Ovary (tissue), 10 donors: Measurements from ENCODE around the gene TSEN34. TPM values are rescaled to one million over a fixed set of nuclear protein-coding genes. Genes with fewer than 3 reads are reported as not detected.
A peak's percentile ranks its signal among the peaks of the same experiment; 100 is the strongest.

Source experiments
- DNase-seq, 5 donors: peaks; one replicate each; pipeline ENCODE4 v3.0.0-alpha.2; 2019 to 2020
- H3K27ac ChIP-seq, 2 donors: fragments of 200-600 bp; one replicate each; pipeline versions ENCODE4 v1.5.1 to v1.8.0; 2019 to 2022
- H3K27me3 ChIP-seq: fragments of 200-600 bp; one replicate; pipeline ENCODE4 v1.8.0; 2022
- H3K36me3 ChIP-seq: fragments of 200-600 bp; sonication (generic); one replicate; pipeline ENCODE4 v1.5.1; 2019
- H3K4me1 ChIP-seq: one replicate; pipeline ENCODE4 v1.8.1; 2013; ENCODE audit warnings: mild to moderate bottlenecking, moderate library complexity; ENCODE audit not compliant: insufficient read depth
- H3K4me3 ChIP-seq: fragments of 200-600 bp; sonication (generic); one replicate; pipeline ENCODE4 v1.5.1; 2017
- H3K9me3 ChIP-seq, 2 donors: fragments of 200-600 bp in 1 of 2; sonication (generic) in 1 of 2; one replicate each; pipeline versions ENCODE4 v1.5.1 to v1.8.1; 2013 to 2019; ENCODE audit warnings: mild to moderate bottlenecking in 1 of 2, moderate library complexity in 1 of 2
- EP300 ChIP-seq: sonication (generic); formaldehyde crosslinking; IDR thresholded peaks from one replicate; pipeline ENCODE4 v1.6.1; 2017; ENCODE audit warnings: antibody characterized with exemption
- POLR2A ChIP-seq: fragments of 450-650 bp; IDR thresholded peaks from one replicate; pipeline ENCODE4 v1.6.1; 2017; ENCODE audit warnings: antibody characterized with exemption, mild to moderate bottlenecking, moderate library complexity
- WGBS, 3 donors: extraction: QIAGEN DNeasy Blood & Tissue Kit in 1 of 3; methylation state at CpG; one replicate each; pipeline versions ENCODE4 v1.1.5 to v1.1.7; 2013 to 2017; 5-methylcytosine and 5-hydroxymethylcytosine counted together
- intact Hi-C, 4 donors: fragments of 100-400 bp; cut with DNase I; formaldehyde crosslinking; loops; one replicate each; pipeline versions ENCODE4 v1.11.0 to v1.15.1; 2022 to 2023
- long read RNA-seq, 3 donors: library from polyadenylated mRNA in 2 of 3; unstranded in 2 of 3; transcript quantifications; one replicate each; pipeline ENCODE4 v2.0.0 and lab custom pipeline, GENCODE V29; 2021 to 2026
- polyA plus RNA-seq, 2 donors: library from polyadenylated mRNA; stranded (reverse); fragments of 200-250 nt in 1 of 2; fragments of 350-450 nt in 1 of 2; fragmentation: Illumina TruSeq in 1 of 2; extraction: RNeasy Lipid Tissue Mini Kit (QIAGEN cat#74804) in 1 of 2; gene quantifications; one replicate each; pipeline ENCODE4 v1.2.3, GENCODE V29; 2013 to 2014
- total RNA-seq, 7 donors: library from RNA; depleted of rRNA in 2 of 7; stranded (reverse); fragments of >200 nt in 2 of 7; fragmentation: NEBNext Ultra II Directional in 3 of 7; extraction: Animal tissue kit (Norgen Biotek cat#: 25700) in 3 of 7; gene quantifications; one replicate each; pipeline versions ENCODE4 v1.1.0 to v1.2.4, GENCODE V29; 2016 to 2023
- TF ChIP-seq, protein P1 (sequence below), 3 donors: fragments of 450-650 bp in 2 of 3; fragments of 200-600 bp in 1 of 3; IDR thresholded peaks; one replicate each; pipeline versions ENCODE4 v1.5.1 to v1.8.0; 2016 to 2022; ENCODE audit warnings: antibody characterized with exemption in 3 of 3, mild to moderate bottlenecking in 1 of 3
- donor health status: DM: no; HTN: no; CAD: no; lungs with moderate emphysema.
- donor health status: DM: no; HTN: no; CAD: no.
- donor health status: Bipolar disorder and iron deficiency.
- donor health status: DM: yes; HTN: yes; CAD: no.
- donor health status: DM: no; HTN: no; CAD: no.
- donor health status: DM: yes; HTN: yes; CAD: no.

Gene TSEN34
- total RNA-seq (10 to 100 TPM; 47.3 to 98.8 (median 56.2) TPM), polyA plus RNA-seq (10 to 100 TPM; 12.5 to 71.9 TPM)
- long read RNA-seq, donor 1, transcript TSEN34-203 (4 exons, 1,349 nt) = major isoform, 136 of 172 reads
- long read RNA-seq, donor 1, transcript TSEN34-201 (5 exons, 2,294 nt) = minor isoform, 17 of 172 reads
- long read RNA-seq, donor 1, partial matches to known transcripts = 3 of 172 reads
- long read RNA-seq, donor 1, other reads (novel, unspliced or antisense) = 12 of 172 reads
- long read RNA-seq, donor 2, transcript TSEN34-201 (5 exons, 2,294 nt) = minor isoform, 22 of 177 reads
- long read RNA-seq, donor 2, transcript TSEN34-203 (4 exons, 1,349 nt) = major isoform, 52 of 177 reads
- long read RNA-seq, donor 2, transcript TSEN34-202 (5 exons, 1,548 nt) = minor isoform, 5 of 177 reads
- long read RNA-seq, donor 2, partial matches to known transcripts = 97 of 177 reads
- long read RNA-seq, donor 2, other reads (novel, unspliced or antisense) = 0 of 177 reads
- long read RNA-seq, donor 3, transcript TSEN34-203 (4 exons, 1,349 nt) = major isoform, 181 of 220 reads
- long read RNA-seq, donor 3, transcript TSEN34-207 (3 exons, 2,372 nt) = minor isoform, 5 of 220 reads
- long read RNA-seq, donor 3, transcript TSEN34-201 (5 exons, 2,294 nt) = minor isoform, 18 of 220 reads
- long read RNA-seq, donor 3, partial matches to known transcripts = 8 of 220 reads
- long read RNA-seq, donor 3, other reads (novel, unspliced or antisense) = 7 of 220 reads

DNA sequence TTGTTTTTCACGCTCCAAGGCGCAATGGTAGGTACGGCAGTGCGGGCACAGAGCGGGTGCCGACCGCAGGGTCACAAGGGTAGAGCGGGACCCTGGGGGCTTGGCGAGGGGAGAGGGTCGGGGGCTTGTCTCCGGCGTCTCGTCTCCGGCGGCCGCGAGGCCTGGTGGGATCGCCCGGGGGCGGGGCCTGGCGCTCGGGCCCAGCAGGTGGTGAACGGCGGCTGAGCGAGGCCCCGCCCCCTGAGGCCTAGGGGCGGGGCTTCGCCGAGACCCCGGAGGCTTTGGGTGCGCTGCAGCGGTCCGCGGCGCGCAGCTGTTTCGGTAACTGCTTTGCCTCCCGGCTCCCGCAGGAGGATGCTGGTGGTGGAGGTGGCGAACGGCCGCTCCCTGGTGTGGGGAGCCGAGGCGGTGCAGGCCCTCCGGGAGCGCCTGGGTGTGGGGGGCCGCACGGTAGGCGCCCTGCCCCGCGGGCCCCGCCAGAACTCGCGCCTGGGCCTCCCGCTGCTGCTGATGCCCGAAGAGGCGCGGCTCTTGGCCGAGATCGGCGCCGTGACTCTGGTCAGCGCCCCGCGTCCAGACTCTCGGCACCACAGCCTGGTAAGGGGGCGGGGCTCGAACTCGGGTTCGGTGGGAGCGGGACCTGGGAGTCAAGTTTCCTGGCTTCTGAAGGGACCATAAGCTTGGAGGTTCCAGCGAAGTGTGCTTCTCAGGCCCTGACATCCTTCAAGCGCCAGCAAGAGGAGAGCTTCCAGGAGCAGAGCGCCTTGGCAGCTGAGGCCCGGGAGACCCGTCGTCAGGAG, at the start of gene TSEN34:
TSS of gene TSEN34 (plus strand) at position 298 of the 800 bp plus-strand sequence. CDS start at position 355, 57 bp downstream.
- 1 to 2% (median 1%) methylated on average over 35 to 77 of the region's 77 CpGs for WGBS, 3 donors
- intact Hi-C loops = no loop called here
- TF ChIP-seq POLR2A = peak; percentile 83
- TF ChIP-seq, protein P1, sequence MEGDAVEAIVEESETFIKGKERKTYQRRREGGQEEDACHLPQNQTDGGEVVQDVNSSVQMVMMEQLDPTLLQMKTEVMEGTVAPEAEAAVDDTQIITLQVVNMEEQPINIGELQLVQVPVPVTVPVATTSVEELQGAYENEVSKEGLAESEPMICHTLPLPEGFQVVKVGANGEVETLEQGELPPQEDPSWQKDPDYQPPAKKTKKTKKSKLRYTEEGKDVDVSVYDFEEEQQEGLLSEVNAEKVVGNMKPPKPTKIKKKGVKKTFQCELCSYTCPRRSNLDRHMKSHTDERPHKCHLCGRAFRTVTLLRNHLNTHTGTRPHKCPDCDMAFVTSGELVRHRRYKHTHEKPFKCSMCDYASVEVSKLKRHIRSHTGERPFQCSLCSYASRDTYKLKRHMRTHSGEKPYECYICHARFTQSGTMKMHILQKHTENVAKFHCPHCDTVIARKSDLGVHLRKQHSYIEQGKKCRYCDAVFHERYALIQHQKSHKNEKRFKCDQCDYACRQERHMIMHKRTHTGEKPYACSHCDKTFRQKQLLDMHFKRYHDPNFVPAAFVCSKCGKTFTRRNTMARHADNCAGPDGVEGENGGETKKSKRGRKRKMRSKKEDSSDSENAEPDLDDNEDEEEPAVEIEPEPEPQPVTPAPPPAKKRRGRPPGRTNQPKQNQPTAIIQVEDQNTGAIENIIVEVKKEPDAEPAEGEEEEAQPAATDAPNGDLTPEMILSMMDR (IDR thresholded peaks at IDR 0.05) = peak in 1 of 3 donors; percentile 23
- no peak for TF ChIP-seq EP300

DNA sequence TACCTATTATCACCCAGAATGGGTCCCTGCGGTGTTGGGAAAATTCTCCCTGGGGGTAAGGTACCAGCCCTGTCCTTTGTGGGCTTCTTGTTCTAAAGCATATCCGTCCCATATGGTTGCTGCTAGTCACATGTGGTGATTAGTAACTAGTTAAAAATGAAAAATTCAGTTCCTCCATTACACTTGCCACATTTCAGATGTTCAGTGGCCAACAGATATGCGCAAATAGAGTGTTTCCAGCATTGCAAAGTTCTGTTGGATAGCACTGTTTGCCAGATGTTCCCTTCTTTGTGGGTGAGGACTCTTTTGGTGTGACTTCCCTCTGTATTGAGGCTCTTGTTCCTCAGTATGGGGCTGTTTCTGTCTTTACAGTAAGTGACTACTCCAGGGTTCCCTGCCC, 49.8 kb upstream of the TSEN34 start:
- TF ChIP-seq POLR2A (no peak), EP300 (no peak)
- TF ChIP-seq, protein P1 (IDR thresholded peaks at IDR 0.05) = no peak
- Histone ChIP-seq H3K27ac (no peak overlapping the region), H3K27me3 (no peaks in the 10 kb centered on the region), H3K36me3 (no peaks in the 10 kb centered on the region), H3K4me1 (peaks cover 4% of the 10 kb centered on the region), H3K9me3 (no peaks in the 10 kb centered on the region), H3K4me3 (no peak overlapping the region)
- 84 to 89% (median 86%) methylated on average over 3 of the region's 3 CpGs for WGBS, 3 donors
- no peak for DNase-seq
- intact Hi-C loops = no loop called here

More for the DNA sequence above, at the start of gene TSEN34:
- no peaks in the 10 kb centered on the region for H3K36me3 ChIP-seq
- peak; percentile 90 to 95 (median 93) for DNase-seq
- H3K27me3 ChIP-seq = no peaks in the 10 kb centered on the region
- H3K4me3 ChIP-seq = peak within 1 kb of the TSS; percentile 66
- H3K4me1 ChIP-seq = peaks cover 6% of the 10 kb centered on the region
- H3K9me3 ChIP-seq = no peaks in the 10 kb centered on the region
- peak within 1 kb of the TSS; percentile 96 to 100 for H3K27ac ChIP-seq

DNA sequence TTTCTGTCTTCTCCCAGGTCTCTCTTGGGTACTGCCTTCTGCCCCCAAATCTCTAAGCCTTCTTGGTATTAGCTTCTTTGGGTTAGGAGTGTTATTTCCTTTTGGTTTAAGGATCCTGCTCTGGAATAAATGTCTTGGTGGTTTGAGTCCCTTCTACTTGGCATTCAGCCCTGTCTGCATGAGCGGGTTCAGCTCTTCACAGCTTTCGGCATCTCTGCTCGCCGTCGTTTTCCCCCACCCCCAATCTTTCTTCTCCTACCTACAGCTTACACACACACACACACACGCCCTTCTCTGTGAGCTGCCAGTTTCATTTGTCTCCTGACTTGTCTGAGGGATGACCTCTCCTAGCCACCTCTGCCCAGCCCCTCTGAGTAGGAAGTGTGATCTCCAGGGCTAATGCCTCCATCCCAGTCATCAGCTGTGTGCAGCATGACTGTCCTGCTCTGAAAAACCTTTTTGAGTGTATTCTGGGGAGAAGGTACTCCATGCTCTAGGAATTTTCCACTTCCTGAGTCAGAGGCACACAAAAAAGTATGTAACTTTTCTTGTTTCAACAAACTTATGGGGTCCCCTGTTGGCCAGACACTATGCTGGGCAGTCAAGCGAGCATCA, 48.8 kb upstream of the TSEN34 start:
- intact Hi-C loops = no loop called here
- no peaks in the 10 kb centered on the region for H3K27me3 ChIP-seq
- no peak for TF ChIP-seq EP300
- TF ChIP-seq POLR2A = no peak
- peaks cover 4% of the 10 kb centered on the region for H3K4me1 ChIP-seq
- no peak overlapping the region for H3K27ac ChIP-seq
- no peaks in the 10 kb centered on the region for H3K9me3 ChIP-seq
- no peak for DNase-seq
- 82 to 89% (median 85%) methylated on average over 7 of the region's 7 CpGs for WGBS, 3 donors
- no peaks in the 10 kb centered on the region for H3K36me3 ChIP-seq
- no peak overlapping the region for H3K4me3 ChIP-seq

DNA sequence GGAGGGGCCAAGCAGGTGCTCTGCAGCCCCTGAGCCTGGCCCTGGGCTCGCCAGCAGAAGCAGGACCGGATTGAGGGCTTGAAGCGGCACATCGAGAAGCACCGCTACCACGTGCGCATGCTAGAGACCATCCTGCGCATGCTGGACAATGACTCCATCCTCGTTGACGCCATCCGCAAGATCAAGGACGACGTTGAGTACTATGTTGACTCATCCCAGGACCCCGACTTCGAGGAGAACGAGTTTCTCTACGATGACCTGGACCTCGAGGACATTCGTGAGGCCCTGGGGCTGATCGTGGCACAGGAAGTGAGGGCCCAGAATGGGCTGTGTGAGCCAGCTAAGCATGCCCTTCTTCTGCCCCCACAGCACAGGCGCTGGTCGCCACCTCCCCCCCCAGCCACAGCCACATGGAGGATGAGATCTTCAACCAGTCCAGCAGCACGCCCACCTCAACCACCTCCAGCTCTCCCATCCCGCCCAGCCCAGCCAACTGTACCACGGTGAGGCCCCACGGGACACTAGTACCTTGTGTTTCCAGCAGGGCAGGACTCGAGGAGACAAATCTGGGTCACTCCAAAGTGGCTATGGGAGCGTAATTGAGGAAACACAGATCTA, 45.5 kb upstream of the TSEN34 start:
- no peak overlapping the region for H3K27ac ChIP-seq
- TF ChIP-seq POLR2A = no peak
- TF ChIP-seq, protein P1 (IDR thresholded peaks at IDR 0.05) = no peak
- TF ChIP-seq EP300 = no peak
- no peak for DNase-seq
- H3K4me3 ChIP-seq = no peak overlapping the region
- peaks cover 3% of the 10 kb centered on the region for H3K4me1 ChIP-seq
- no peaks in the 10 kb centered on the region for H3K9me3 ChIP-seq
- H3K27me3 ChIP-seq = no peaks in the 10 kb centered on the region
- intact Hi-C loops = no loop called here
- H3K36me3 ChIP-seq = no peaks in the 10 kb centered on the region
- 87 to 93% (median 88%) methylated on average over 28 of the region's 28 CpGs for WGBS, 3 donors
